DOHH2 (cell line): Measurements from ENCODE around the gene OLFML1.

ENCODE experiments used
- EZH2phosphoT487 ChIP-seq: fragments of 200-600 bp; sonication (generic); IDR thresholded peaks from 2 replicates; pipeline ENCODE4 v1.6.1; 2017; ENCODE audit warnings: borderline replicate concordance, mild to moderate bottlenecking, antibody characterized with exemption, low read length, moderate library complexity, mixed read lengths
- TF ChIP-seq, protein P1 (sequence below): fragments of 200-600 bp; sonication (generic); IDR thresholded peaks from one replicate; pipeline ENCODE4 v1.5.1; 2014; ENCODE audit warnings: antibody characterized with exemption, mild to moderate bottlenecking, low read depth, low read length; ENCODE audit not compliant: poor library complexity, severe bottlenecking

DNA sequence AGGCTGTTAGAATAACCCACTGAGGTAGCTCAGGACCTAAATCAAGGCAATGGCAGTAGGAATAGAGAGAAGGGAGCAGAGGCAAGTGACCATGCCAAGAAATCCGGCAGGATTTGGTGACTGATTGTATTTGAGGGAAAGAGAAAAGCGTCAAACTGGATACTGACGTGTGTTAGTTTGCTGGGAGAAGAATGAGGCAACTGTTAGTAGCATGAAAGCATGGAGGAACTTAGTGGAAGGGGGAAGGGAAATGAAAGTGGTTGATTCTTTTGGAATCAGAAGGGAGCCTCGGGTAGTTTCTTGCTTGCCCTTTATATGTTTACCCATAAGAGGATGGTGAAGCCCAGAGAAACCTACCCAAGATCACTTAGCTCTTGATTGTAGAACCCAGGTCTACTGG lies 36.8 kb downstream of the OLFML1 start:
- TF ChIP-seq, protein P1, sequence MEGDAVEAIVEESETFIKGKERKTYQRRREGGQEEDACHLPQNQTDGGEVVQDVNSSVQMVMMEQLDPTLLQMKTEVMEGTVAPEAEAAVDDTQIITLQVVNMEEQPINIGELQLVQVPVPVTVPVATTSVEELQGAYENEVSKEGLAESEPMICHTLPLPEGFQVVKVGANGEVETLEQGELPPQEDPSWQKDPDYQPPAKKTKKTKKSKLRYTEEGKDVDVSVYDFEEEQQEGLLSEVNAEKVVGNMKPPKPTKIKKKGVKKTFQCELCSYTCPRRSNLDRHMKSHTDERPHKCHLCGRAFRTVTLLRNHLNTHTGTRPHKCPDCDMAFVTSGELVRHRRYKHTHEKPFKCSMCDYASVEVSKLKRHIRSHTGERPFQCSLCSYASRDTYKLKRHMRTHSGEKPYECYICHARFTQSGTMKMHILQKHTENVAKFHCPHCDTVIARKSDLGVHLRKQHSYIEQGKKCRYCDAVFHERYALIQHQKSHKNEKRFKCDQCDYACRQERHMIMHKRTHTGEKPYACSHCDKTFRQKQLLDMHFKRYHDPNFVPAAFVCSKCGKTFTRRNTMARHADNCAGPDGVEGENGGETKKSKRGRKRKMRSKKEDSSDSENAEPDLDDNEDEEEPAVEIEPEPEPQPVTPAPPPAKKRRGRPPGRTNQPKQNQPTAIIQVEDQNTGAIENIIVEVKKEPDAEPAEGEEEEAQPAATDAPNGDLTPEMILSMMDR: no peak
- no peak for TF ChIP-seq EZH2phosphoT487
